PC-9 (cell line): ENCODE measurements around the gene LGALS1. TPM values are rescaled to one million over a fixed set of nuclear protein-coding genes. Genes with fewer than 3 reads are reported as not detected.

Experiments used
- BruUV-seq: library from RNA; stranded (reverse); fragments of 400-500 nt; replicated peaks from 2 replicates; lab custom pipeline; 2021; lab: Mats Ljungman, UMichigan
- CTCF ChIA-PET: fragments of 300-600 bp; sonication (Branson Sonifier 250); formaldehyde crosslinking; loops from one replicate; lab custom pipeline; 2022; ENCODE audit warnings: antibody characterized with exemption; lab: Charles Lee
- POLR2A ChIA-PET: fragments of 300-600 bp; sonication (Branson Sonifier 250); formaldehyde crosslinking; loops from one replicate; lab custom pipeline; 2022; ENCODE audit warnings: antibody characterized with exemption; ENCODE audit not compliant: unreplicated experiment; lab: Charles Lee
- DNase-seq, 2 experiments: peaks; one replicate each; pipeline versions ENCODE4 v3.0.0 to v3.0.0-alpha.2; 2015 to 2022; ENCODE audit warnings: mixed read lengths in 1 of 2
- H2AFZ ChIP-seq: fragments of 200-600 bp; sonication (generic); 2 replicates; pipeline ENCODE4 v1.8.1; 2017; ENCODE audit warnings: antibody characterized with exemption
- H3F3A ChIP-seq: fragments of 200-600 bp; sonication (generic); 2 replicates; pipeline ENCODE4 v1.8.1; 2017; ENCODE audit warnings: antibody characterized with exemption, mild to moderate bottlenecking, low read depth; ENCODE audit not compliant: insufficient read depth
- H3K27ac ChIP-seq: fragments of 200-600 bp; sonication (generic); 2 replicates; pipeline ENCODE4 v1.6.1; 2016; ENCODE audit warnings: mixed run types
- H3K27me3 ChIP-seq: fragments of 200-600 bp; sonication (generic); 2 replicates; pipeline ENCODE4 v1.6.1; 2016; ENCODE audit warnings: low read depth, mixed run types; ENCODE audit not compliant: insufficient read depth
- H3K36me3 ChIP-seq: fragments of 200-600 bp; sonication (generic); 2 replicates; pipeline ENCODE4 v1.6.1; 2016; ENCODE audit warnings: low read depth, mixed run types
- H3K4me1 ChIP-seq: fragments of 200-600 bp; sonication (generic); replicated peaks from 2 replicates; pipeline ENCODE4 v1.6.1; 2016; ENCODE audit warnings: mixed run types; ENCODE audit not compliant: insufficient read depth
- H3K4me2 ChIP-seq: fragments of 200-600 bp; sonication (generic); 2 replicates; pipeline ENCODE4 v1.6.1; 2017; ENCODE audit warnings: mixed run types
- H3K4me3 ChIP-seq: fragments of 200-600 bp; sonication (generic); 2 replicates; pipeline ENCODE4 v1.6.1; 2016; ENCODE audit warnings: mixed run types
- H3K79me2 ChIP-seq: fragments of 200-600 bp; sonication (generic); 2 replicates; pipeline ENCODE4 v1.6.1; 2017; ENCODE audit warnings: low read depth, mixed run types
- H3K9me2 ChIP-seq: fragments of 200-600 bp; sonication (generic); 2 replicates; pipeline ENCODE4 v1.8.1; 2017; ENCODE audit warnings: mild to moderate bottlenecking; ENCODE audit not compliant: insufficient read depth
- H3K9me3 ChIP-seq: fragments of 200-600 bp; sonication (generic); 2 replicates; pipeline ENCODE4 v1.8.1; 2016; ENCODE audit warnings: low read depth; ENCODE audit not compliant: insufficient read depth
- H4K20me1 ChIP-seq: fragments of 200-600 bp; sonication (generic); 2 replicates; pipeline ENCODE4 v1.8.1; 2017; ENCODE audit not compliant: insufficient read depth
- EZH2 ChIP-seq: fragments of 200-600 bp; sonication (generic); IDR thresholded peaks from 2 replicates; pipeline ENCODE4 v1.8.0; 2017; ENCODE audit warnings: antibody characterized with exemption, low read depth
- intact Hi-C: fragments of 100-400 bp; cut with micrococcal nuclease; formaldehyde crosslinking; loops from one replicate; pipeline ENCODE4 v1.10.0; 2022; ENCODE audit not compliant: unreplicated experiment
- total RNA-seq: library from RNA; stranded (reverse); gene quantifications from 2 replicates; pipeline ENCODE4 v1.2.3, GENCODE V29; 2021
- TF ChIP-seq, protein P1 (sequence below): fragments of 200-600 bp; sonication (generic); conservative IDR thresholded peaks from 2 replicates; pipeline ENCODE4 v1.6.1; 2017; ENCODE audit warnings: mixed run types, antibody characterized with exemption, mild to moderate bottlenecking, moderate library complexity

Gene LGALS1
- total RNA-seq, 1 experiment from 2014 or later: 791 TPM

DNA sequence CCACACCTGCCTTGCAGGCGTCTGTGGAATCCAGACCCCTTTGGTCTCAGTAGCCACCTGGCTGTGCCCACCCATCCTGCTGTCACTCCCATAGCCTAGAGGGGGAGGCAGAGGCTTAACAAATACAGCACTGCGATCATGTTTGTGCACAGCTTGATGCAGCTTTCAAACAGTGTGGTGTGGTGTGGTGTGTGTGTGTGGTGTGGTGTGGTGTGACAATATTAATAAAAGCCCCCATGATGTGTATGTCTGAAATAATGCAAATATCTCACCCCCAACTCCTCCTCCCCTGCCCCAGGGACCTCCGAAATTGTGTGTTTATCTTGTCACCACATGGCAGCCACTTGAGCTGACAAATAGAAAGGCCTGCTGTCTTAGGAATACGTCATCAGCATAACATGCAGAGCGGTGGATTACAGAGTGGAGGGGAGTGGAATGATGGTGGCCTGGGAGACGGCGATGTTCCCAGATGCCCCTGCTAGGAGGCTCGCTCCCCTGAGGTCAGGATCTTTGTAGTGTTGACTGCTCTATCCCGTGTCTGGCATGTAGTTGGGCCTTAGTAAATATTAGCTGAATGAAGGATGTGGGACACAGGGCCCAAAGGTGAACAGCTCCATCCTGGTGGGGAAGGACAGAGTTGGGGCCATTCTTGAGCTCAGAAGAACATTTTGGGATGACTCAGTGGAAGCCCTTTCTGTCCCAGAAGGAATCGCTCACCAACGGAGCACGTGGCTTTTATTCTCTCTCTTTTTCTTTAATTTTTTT lies 14.1 kb upstream of the LGALS1 start:
- no peak overlapping the region for H3K27ac ChIP-seq
- peaks cover 32% of the 10 kb centered on the region for H3K79me2 ChIP-seq
- no peaks in the 10 kb centered on the region for H3K9me2 ChIP-seq
- H3K4me2 ChIP-seq: peak overlapping the region; percentile 98; the same call in 1 of the 2 replicates
- peaks cover 14% of the 10 kb centered on the region for H4K20me1 ChIP-seq
- peaks cover 17% of the 10 kb centered on the region for H3F3A ChIP-seq
- intact Hi-C loops: no loop called here
- H2AFZ ChIP-seq: no peak overlapping the region
- no TSS peak for BruUV-seq
- no peak overlapping the region for H3K4me3 ChIP-seq
- ChIA-PET POLR2A (interaction anchor here (0.6 to 0.8 kb wide), 3 partner anchors 16 to 146 kb away, joined by 3 to 4 read pairs (median 4); partner anchors contain the start of gene GCAT), CTCF (interaction anchor here (0.6 to 1.3 kb wide), 4 partner anchors 13 to 76 kb away, joined by 3 to 7 read pairs (median 4); partner anchors contain the start of gene NOL12)
- TF ChIP-seq EZH2: no peak
- TF ChIP-seq, protein P1, sequence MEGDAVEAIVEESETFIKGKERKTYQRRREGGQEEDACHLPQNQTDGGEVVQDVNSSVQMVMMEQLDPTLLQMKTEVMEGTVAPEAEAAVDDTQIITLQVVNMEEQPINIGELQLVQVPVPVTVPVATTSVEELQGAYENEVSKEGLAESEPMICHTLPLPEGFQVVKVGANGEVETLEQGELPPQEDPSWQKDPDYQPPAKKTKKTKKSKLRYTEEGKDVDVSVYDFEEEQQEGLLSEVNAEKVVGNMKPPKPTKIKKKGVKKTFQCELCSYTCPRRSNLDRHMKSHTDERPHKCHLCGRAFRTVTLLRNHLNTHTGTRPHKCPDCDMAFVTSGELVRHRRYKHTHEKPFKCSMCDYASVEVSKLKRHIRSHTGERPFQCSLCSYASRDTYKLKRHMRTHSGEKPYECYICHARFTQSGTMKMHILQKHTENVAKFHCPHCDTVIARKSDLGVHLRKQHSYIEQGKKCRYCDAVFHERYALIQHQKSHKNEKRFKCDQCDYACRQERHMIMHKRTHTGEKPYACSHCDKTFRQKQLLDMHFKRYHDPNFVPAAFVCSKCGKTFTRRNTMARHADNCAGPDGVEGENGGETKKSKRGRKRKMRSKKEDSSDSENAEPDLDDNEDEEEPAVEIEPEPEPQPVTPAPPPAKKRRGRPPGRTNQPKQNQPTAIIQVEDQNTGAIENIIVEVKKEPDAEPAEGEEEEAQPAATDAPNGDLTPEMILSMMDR: peak; percentile 47
- H3K4me1 ChIP-seq: peaks cover 28% of the 10 kb centered on the region
- H3K27me3 ChIP-seq: no peaks in the 10 kb centered on the region
- no peaks in the 10 kb centered on the region for H3K9me3 ChIP-seq
- no peak for DNase-seq
- H3K36me3 ChIP-seq: no peaks in the 10 kb centered on the region

DNA sequence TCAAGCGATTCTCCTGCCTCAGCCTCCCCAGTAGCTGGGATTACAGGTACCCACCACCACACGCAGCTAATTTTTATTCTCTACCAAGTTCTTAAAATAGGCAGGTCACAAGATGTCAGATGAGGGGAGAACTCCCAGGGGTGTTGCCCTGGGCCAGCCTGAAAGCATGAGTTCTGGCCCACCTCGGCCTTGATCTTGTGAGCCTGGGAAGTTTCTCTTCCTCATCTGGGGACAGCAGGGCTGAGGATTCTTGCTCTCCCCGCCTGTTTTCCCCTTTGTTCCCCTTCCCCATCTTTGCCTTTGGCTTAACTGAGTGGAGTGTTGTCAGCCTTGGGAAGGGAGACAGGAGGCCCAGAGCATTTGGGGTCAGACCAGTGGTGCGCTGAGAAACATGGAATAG lies 13.4 kb upstream of the LGALS1 start:
- ChIA-PET CTCF (interaction anchor here (0.8 to 1.3 kb wide), 3 partner anchors 13 to 24 kb away, joined by 3 to 5 read pairs (median 4); partner anchors contain the start of gene NOL12), POLR2A (interaction anchor here (0.6 kb wide), 1 partner anchor 19 kb away, joined by 4 read pairs; no protein-coding TSS in a partner anchor)
- Histone ChIP-seq H3K27ac (no peak overlapping the region), H3K4me3 (no peak overlapping the region), H3K9me2 (no peaks in the 10 kb centered on the region), H3K27me3 (no peaks in the 10 kb centered on the region), H3F3A (peaks cover 12% of the 10 kb centered on the region), H3K4me1 (peaks cover 28% of the 10 kb centered on the region), H2AFZ (no peak overlapping the region), H3K36me3 (no peaks in the 10 kb centered on the region), H4K20me1 (peaks cover 14% of the 10 kb centered on the region), H3K79me2 (peaks cover 32% of the 10 kb centered on the region), H3K4me2 (no peak overlapping the region), H3K9me3 (no peaks in the 10 kb centered on the region)
- TF ChIP-seq, protein P1: no peak
- TF ChIP-seq EZH2: no peak
- intact Hi-C loops: no loop called here
- no TSS peak for BruUV-seq
- no peak for DNase-seq

DNA sequence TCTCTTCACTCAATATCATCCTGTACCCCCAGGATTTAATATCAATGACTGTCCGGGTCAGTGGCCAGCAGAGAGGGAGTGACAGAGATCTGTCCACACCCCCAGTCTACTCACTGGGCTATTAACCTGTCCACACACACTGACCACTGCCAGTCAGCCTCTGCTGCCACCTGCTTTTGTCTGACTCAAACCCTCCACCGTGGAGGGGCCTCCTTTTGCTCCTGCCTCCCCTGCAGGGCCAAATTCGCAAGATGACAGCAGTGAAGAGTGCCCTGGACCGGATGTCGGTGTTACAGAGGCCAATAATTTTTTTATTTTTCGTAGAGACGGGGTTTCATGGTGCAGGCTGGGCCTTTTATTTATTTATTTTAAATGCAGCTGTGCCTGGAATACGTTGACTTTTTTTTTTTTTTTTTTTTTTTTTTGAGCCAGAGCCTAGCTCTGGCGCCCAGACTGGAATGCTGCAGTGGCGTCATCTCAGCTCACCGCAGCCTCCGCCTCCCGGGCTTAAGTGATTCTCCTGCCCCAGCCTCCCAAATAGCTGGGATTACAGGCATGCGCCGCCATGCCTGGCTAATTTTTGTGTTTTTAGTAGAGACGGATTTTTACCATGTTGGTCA lies 11.8 kb upstream of the LGALS1 start:
- H3K27me3 ChIP-seq: no peaks in the 10 kb centered on the region
- peaks cover 16% of the 10 kb centered on the region for H3F3A ChIP-seq
- POLR2A ChIA-PET: interaction anchor here (0.5 kb wide), 1 partner anchor 142 kb away, joined by 3 read pairs; a partner anchor contains a TSS
- CTCF ChIA-PET: interaction anchor here (1.0 kb wide), 1 partner anchor 28 kb away, joined by 3 read pairs; no protein-coding TSS in a partner anchor
- no peak overlapping the region for H3K4me2 ChIP-seq
- no TSS peak for BruUV-seq
- H4K20me1 ChIP-seq: peaks cover 14% of the 10 kb centered on the region
- no peaks in the 10 kb centered on the region for H3K36me3 ChIP-seq
- H3K4me1 ChIP-seq: peaks cover 26% of the 10 kb centered on the region
- H3K27ac ChIP-seq: no peak overlapping the region
- no peak overlapping the region for H2AFZ ChIP-seq
- no peak for TF ChIP-seq EZH2
- TF ChIP-seq, protein P1: no peak
- H3K79me2 ChIP-seq: peaks cover 35% of the 10 kb centered on the region
- H3K9me2 ChIP-seq: no peaks in the 10 kb centered on the region
- H3K9me3 ChIP-seq: no peaks in the 10 kb centered on the region
- H3K4me3 ChIP-seq: no peak overlapping the region
- intact Hi-C loops: no loop called here
- no peak for DNase-seq
